H1 (cell line): ENCODE measurements around the gene FZD8. TPM values are rescaled to one million over a fixed set of nuclear protein-coding genes. Genes with fewer than 3 reads are reported as not detected.

Experiments used
- CTCF ChIA-PET: fragments of 300-600 bp; sonication (Branson Sonifier 250); formaldehyde crosslinking; loops from one replicate; lab custom pipeline; 2021; ENCODE audit not compliant: partially characterized antibody; lab: Charles Lee
- POLR2A ChIA-PET: fragments of 300-600 bp; sonication (Branson Sonifier 250); formaldehyde crosslinking; loops from one replicate; lab custom pipeline; 2021; ENCODE audit warnings: inconsistent platforms; ENCODE audit not compliant: partially characterized antibody; lab: Charles Lee
- DNase-seq, 2 experiments: peaks; one replicate each; pipeline versions ENCODE4 v3.0.0 to v3.0.0-alpha.2; 2010 to 2022; ENCODE audit warnings: low spot score in 2 of 2, low read depth in 1 of 2, mixed read lengths in 1 of 2
- FAIRE-seq: peaks from 2 replicates; lab custom pipeline; 2011; peaks lifted over from hg19 to GRCh38; lab: Jason Lieb, UNC
- H2AFZ ChIP-seq: 2 replicates; pipeline ENCODE4 v1.8.1; 2012; ENCODE audit warnings: low read length, inconsistent platforms
- H2AK5ac ChIP-seq: 2 replicates; pipeline ENCODE4 v1.6.1; 2013; ENCODE audit warnings: low read depth, low read length
- H2BK120ac ChIP-seq: replicated peaks from 2 replicates; pipeline ENCODE3; 2013; ENCODE audit warnings: low read depth, low read length, inconsistent platforms
- H2BK12ac ChIP-seq: 2 replicates; pipeline ENCODE4 v1.6.1; 2013; ENCODE audit warnings: low read depth, low read length
- H2BK15ac ChIP-seq: 2 replicates; pipeline ENCODE4 v1.6.1; 2013; ENCODE audit warnings: low read length
- H2BK20ac ChIP-seq: 2 replicates; pipeline ENCODE4 v1.6.1; 2013; ENCODE audit warnings: low read length
- H2BK5ac ChIP-seq: 2 replicates; pipeline ENCODE4 v1.6.1; 2013; ENCODE audit warnings: low read depth, low read length
- H3K14ac ChIP-seq: 2 replicates; pipeline ENCODE4 v1.6.1; 2013; ENCODE audit warnings: inconsistent platforms; ENCODE audit not compliant: insufficient read length
- H3K18ac ChIP-seq: 2 replicates; pipeline ENCODE4 v1.6.1; 2013; ENCODE audit warnings: low read length; ENCODE audit errors: extremely low read depth
- H3K23ac ChIP-seq: 2 replicates; pipeline ENCODE4 v1.6.1; 2013; ENCODE audit warnings: inconsistent platforms; ENCODE audit not compliant: insufficient read length
- H3K23me2 ChIP-seq: 2 replicates; pipeline ENCODE4 v1.6.1; 2013; ENCODE audit warnings: low read depth, low read length
- H3K27ac ChIP-seq: 2 replicates; pipeline ENCODE4 v1.6.1; 2011; ENCODE audit warnings: low read depth, low read length, inconsistent platforms
- H3K27me3 ChIP-seq, 4 experiments: replicated peaks in 1 of 4; 1 replicate in 1 of 4; 2 replicates in 3 of 4; pipeline versions ENCODE4 v1.6.1 to v1.8.1; 2011 to 2013; ENCODE audit warnings: low read length in 3 of 4, mild to moderate bottlenecking in 3 of 4, inconsistent platforms in 2 of 4, mixed read lengths in 2 of 4, moderate library complexity in 1 of 4; ENCODE audit not compliant: control insufficient read depth in 3 of 4, insufficient read depth in 3 of 4; ENCODE audit errors: extremely low read depth in 1 of 4
- H3K36me3 ChIP-seq, 4 experiments: 2 replicates each; pipeline versions ENCODE4 v1.6.1 to v1.8.1; 2011 to 2013; ENCODE audit warnings: mild to moderate bottlenecking in 4 of 4, low read length in 3 of 4, moderate library complexity in 2 of 4, control low read depth in 1 of 4, inconsistent platforms in 1 of 4; ENCODE audit not compliant: insufficient read depth in 4 of 4, control insufficient read depth in 2 of 4
- H3K4ac ChIP-seq: replicated peaks from 2 replicates; pipeline ENCODE3; 2013; ENCODE audit warnings: low read length, low read depth, mixed read lengths, inconsistent platforms; ENCODE audit not compliant: insufficient read length
- H3K4me1 ChIP-seq, 4 experiments: replicated peaks in 1 of 4; 1 replicate in 1 of 4; 2 replicates in 3 of 4; pipeline versions ENCODE4 v1.6.1 to v1.8.1; 2011 to 2013; ENCODE audit warnings: low read length in 3 of 4, inconsistent platforms in 2 of 4, mixed read lengths in 1 of 4; ENCODE audit not compliant: insufficient read depth in 4 of 4, control insufficient read depth in 3 of 4
- H3K4me2 ChIP-seq, 2 experiments: 2 replicates each; pipeline versions ENCODE4 v1.6.1 to v1.8.1; 2011 to 2013; ENCODE audit warnings: low read depth in 2 of 2, low read length in 2 of 2, control low read depth in 1 of 2, inconsistent platforms in 1 of 2, mild to moderate bottlenecking in 1 of 2; ENCODE audit not compliant: insufficient read depth in 1 of 2
- H3K4me3 ChIP-seq, 4 experiments: fragments of 200-600, 300-600 bp in 1 of 4; sonication (generic), shearing (Covaris generic), sonication (Bioruptor Twin) in 1 of 4; 2 replicates each; pipeline versions ENCODE4 v1.5.1 to v1.8.1; 2011 to 2016; ENCODE audit warnings: low read length in 4 of 4, low read depth in 3 of 4, control low read depth in 2 of 4, inconsistent platforms in 2 of 4, mild to moderate bottlenecking in 2 of 4, mixed read lengths in 1 of 4, moderate library complexity in 1 of 4; ENCODE audit not compliant: insufficient read depth in 2 of 4; ENCODE audit errors: extremely low read depth in 1 of 4
- H3K56ac ChIP-seq: replicated peaks from 2 replicates; pipeline ENCODE3; 2013; ENCODE audit warnings: low read depth, mild to moderate bottlenecking, mixed read lengths, low read length, inconsistent platforms; ENCODE audit not compliant: insufficient read length
- H3K79me1 ChIP-seq: 2 replicates; pipeline ENCODE4 v1.6.1; 2013; ENCODE audit warnings: low read depth, low read length, control low read depth
- H3K79me2 ChIP-seq, 2 experiments: 2 replicates each; pipeline versions ENCODE4 v1.6.1 to v1.8.1; 2012 to 2013; ENCODE audit warnings: low read length in 2 of 2, mild to moderate bottlenecking in 2 of 2, inconsistent platforms in 1 of 2; ENCODE audit not compliant: insufficient read depth in 2 of 2, control insufficient read depth in 1 of 2
- H3K9ac ChIP-seq, 4 experiments: replicated peaks in 1 of 4; 1 replicate in 1 of 4; 2 replicates in 3 of 4; pipeline versions ENCODE4 v1.6.1 to v1.8.1; 2011 to 2013; ENCODE audit warnings: low read depth in 3 of 4, low read length in 3 of 4, control low read depth in 2 of 4, mild to moderate bottlenecking in 2 of 4, moderate library complexity in 2 of 4, inconsistent platforms in 1 of 4; ENCODE audit errors: extremely low read depth in 1 of 4
- H3K9me3 ChIP-seq, 2 experiments: 2 replicates each; pipeline versions ENCODE4 v1.6.1 to v1.8.1; 2012 to 2013; ENCODE audit warnings: mild to moderate bottlenecking in 2 of 2, moderate library complexity in 2 of 2, control low read depth in 1 of 2, inconsistent platforms in 1 of 2, low read depth in 1 of 2, low read length in 1 of 2, mixed read lengths in 1 of 2; ENCODE audit not compliant: insufficient read depth in 2 of 2
- H4K20me1 ChIP-seq, 2 experiments: replicated peaks in 1 of 2; 2 replicates each; pipeline versions ENCODE3 to v1.8.1; 2011 to 2013; ENCODE audit warnings: inconsistent platforms in 2 of 2, low read length in 2 of 2, mild to moderate bottlenecking in 1 of 2; ENCODE audit not compliant: insufficient read depth in 2 of 2, control insufficient read depth in 1 of 2
- H4K5ac ChIP-seq: 2 replicates; pipeline ENCODE4 v1.6.1; 2013; ENCODE audit warnings: low read length, low read depth, mixed read lengths, inconsistent platforms; ENCODE audit not compliant: insufficient read length
- H4K8ac ChIP-seq: 2 replicates; pipeline ENCODE4 v1.8.0; 2013; ENCODE audit warnings: mild to moderate bottlenecking, moderate library complexity, low read length, inconsistent platforms; ENCODE audit not compliant: insufficient read depth; ENCODE audit errors: extremely low read depth
- H4K91ac ChIP-seq: replicated peaks from 2 replicates; pipeline ENCODE3; 2013; ENCODE audit warnings: low read length, mixed read lengths, inconsistent platforms; ENCODE audit not compliant: insufficient read length
- HDAC2 ChIP-seq, 2 experiments: fragments of 300-600 bp in 1 of 2; sonication (generic) in 1 of 2; IDR thresholded peaks; 2 replicates each; pipeline ENCODE4 v1.6.1; 2011 to 2012; ENCODE audit warnings: low read depth in 2 of 2, low read length in 2 of 2, mild to moderate bottlenecking in 2 of 2, moderate library complexity in 2 of 2, borderline replicate concordance in 1 of 2, inconsistent platforms in 1 of 2
- HDAC6 ChIP-seq: IDR thresholded peaks from one replicate; pipeline ENCODE4 v1.7.1; 2012; ENCODE audit warnings: low read depth, mild to moderate bottlenecking, inconsistent platforms, low read length, moderate library complexity
- SIRT6 ChIP-seq: IDR thresholded peaks from one replicate; pipeline ENCODE4 v1.7.1; 2012; ENCODE audit warnings: low read length, inconsistent platforms
- WGBS, 2 experiments: shearing (Covaris generic) in 1 of 2; methylation state at CpG; one replicate each; pipeline versions ENCODE4 v1.1.6 to v1.1.7; 2013 to 2015; ENCODE audit warnings: low lambda C conversion rate in 2 of 2, mixed read lengths in 2 of 2, inconsistent platforms in 1 of 2, low coverage in 1 of 2, missing lambda C conversion rate in 1 of 2; ENCODE audit not compliant: insufficient replicate concordance in 2 of 2, insufficient coverage in 1 of 2, insufficient read length in 1 of 2; ENCODE audit errors: extremely low coverage in 1 of 2, missing lambda C conversion rate in 1 of 2; 5-methylcytosine and 5-hydroxymethylcytosine counted together
- polyA plus RNA-seq, 7 experiments: library from polyadenylated mRNA; depleted of rRNA in 3 of 7; stranded (reverse) in 5 of 7; unstranded in 2 of 7; fragments of >200 nt in 5 of 7; fragments of 200-250 nt in 2 of 7; gene quantifications; 1 replicate in 5 of 7; 2 replicates in 1 of 7; 4 replicates in 1 of 7; pipeline versions ENCODE4 v1.2.1 to v1.2.3, GENCODE V29; 2011 to 2013; ENCODE audit warnings: missing spikeins in 2 of 7, mixed read lengths in 2 of 7
- total RNA-seq: library from RNA; stranded (reverse); fragmentation: NEBNext Ultra II Directional; extraction: Animal tissue kit (Norgen Biotek cat#: 25700); gene quantifications from 2 replicates; pipeline ENCODE4 v1.2.1, GENCODE V29; 2021

The FZD8 gene
- total and polyA plus RNA-seq, 2 of the 8 experiments (the other 6 are each of a cell fraction or from before 2014, with no cell fraction given) = 4.8 to 7.1 TPM

- Histone ChIP-seq H4K91ac (no peak overlapping the region), H3K18ac (no peak overlapping the region), H3K4me2 (no peak overlapping the region; a peak in 1 of 4 replicates), H2BK12ac (no peak overlapping the region), H3K79me2 (no peaks in the 10 kb centered on the region), H3K36me3 (no peaks in the 10 kb centered on the region), H2AFZ (no peak overlapping the region), H3K27me3 (no peaks in the 10 kb centered on the region; a peak in 1 of 7 replicates), H3K9me3 (peaks cover 4 to 8% of the 10 kb centered on the region in 2 experiments), H2BK120ac (no peak overlapping the region), H3K4me3 (no peak overlapping the region), H2BK15ac (no peak overlapping the region), H3K23ac (no peak overlapping the region), H3K14ac (no peak overlapping the region), H3K27ac (no peak overlapping the region), H2AK5ac (no peak overlapping the region), H2BK20ac (no peak overlapping the region), H4K8ac (no peak overlapping the region), H3K79me1 (no peaks in the 10 kb centered on the region), H2BK5ac (no peak overlapping the region), H4K20me1 (no peaks in the 10 kb centered on the region), H3K23me2 (no peaks in the 10 kb centered on the region), H4K5ac (no peak overlapping the region), H3K4me1 (no peaks in the 10 kb centered on the region), H3K4ac (no peak overlapping the region), H3K56ac (no peak overlapping the region), H3K9ac (no peak overlapping the region)
- no peak for DNase-seq
- FAIRE-seq = no peak
- 98% methylated on average over 7 of the region's 16 CpGs; no CpG with 5 or more reads in 1 of the 2 experiments for WGBS, 2 experiments
- TF ChIP-seq HDAC2 (IDR thresholded peaks at IDR 0.05; ENCODE audit: borderline replicate concordance in 1 of 2, low read depth in 2 of 2, low read length in 2 of 2) (no peak), HDAC6 (no peak), SIRT6 (no peak)
- ChIA-PET CTCF (no interaction called here), POLR2A (no interaction called here)
Measured at GRCh38 chr10:35608328-35608672, 33.8 kb downstream of the FZD8 start.
